ENCODE data around the gene TTLL11.

The TTLL11 gene

GRCh38 chr9:121822093-121823085, 270.7 kb downstream of the TTLL11 start:
- no peak for DNase-seq

GRCh38 chr9:121821326-121821725, 271.8 kb downstream of the TTLL11 start:
- no peak for DNase-seq

- DNase-seq: no peak
Measured at GRCh38 chr9:121820286-121821005, 272.7 kb downstream of the TTLL11 start.

GRCh38 chr9:121819428-121820231, 273.5 kb downstream of the TTLL11 start:
- DNase-seq: no peak

- DNase-seq: no peak
Measured at GRCh38 chr9:121818841-121819427, 274.2 kb downstream of the TTLL11 start.

GRCh38 chr9:121818016-121818661, 275.0 kb downstream of the TTLL11 start:
- DNase-seq: no peak

- no peak for DNase-seq
Measured at GRCh38 chr9:121817476-121817875, 275.6 kb downstream of the TTLL11 start.

- no peak for DNase-seq
Measured at GRCh38 chr9:121816845-121817450, 276.2 kb downstream of the TTLL11 start.

GRCh38 chr9:121816449-121816817, 276.7 kb downstream of the TTLL11 start:
- DNase-seq: no peak

GRCh38 chr9:121815546-121816448, 277.3 kb downstream of the TTLL11 start:
- DNase-seq: no peak

- no peak for DNase-seq
Measured at GRCh38 chr9:121815084-121815483, 278.0 kb downstream of the TTLL11 start.

GRCh38 chr9:121814594-121814993, 278.5 kb downstream of the TTLL11 start:
- DNase-seq: no peak

GRCh38 chr9:121813519-121814210, 279.4 kb downstream of the TTLL11 start:
- no peak for DNase-seq

GRCh38 chr9:121812159-121812735, 280.9 kb downstream of the TTLL11 start:
- DNase-seq: no peak

- no peak for DNase-seq
Measured at GRCh38 chr9:121811751-121812150, 281.4 kb downstream of the TTLL11 start.

GRCh38 chr9:121811140-121811539, 282.0 kb downstream of the TTLL11 start:
- no peak for DNase-seq

- DNase-seq: no peak
Measured at GRCh38 chr9:121810489-121810888, 282.6 kb downstream of the TTLL11 start.

GRCh38 chr9:121809356-121810050, 283.6 kb downstream of the TTLL11 start:
- no peak for DNase-seq

- DNase-seq: no peak
Measured at GRCh38 chr9:121808781-121809180, 284.3 kb downstream of the TTLL11 start.

All from midbrain (tissue), 1 donor.